Inferior parietal cortex (tissue), 1 donor: ENCODE measurements around the gene GPR89A.
"Not testable (repeated sequence)": the region's sequence is repeated elsewhere in the genome, so short reads cannot be mapped to it uniquely, and the experiment has no call there.

Experiments
- DNase-seq: peaks from one replicate; pipeline ENCODE4 v3.0.0-alpha.2; 2016; ENCODE audit errors: extremely low spot score

The GPR89A gene

DNA sequence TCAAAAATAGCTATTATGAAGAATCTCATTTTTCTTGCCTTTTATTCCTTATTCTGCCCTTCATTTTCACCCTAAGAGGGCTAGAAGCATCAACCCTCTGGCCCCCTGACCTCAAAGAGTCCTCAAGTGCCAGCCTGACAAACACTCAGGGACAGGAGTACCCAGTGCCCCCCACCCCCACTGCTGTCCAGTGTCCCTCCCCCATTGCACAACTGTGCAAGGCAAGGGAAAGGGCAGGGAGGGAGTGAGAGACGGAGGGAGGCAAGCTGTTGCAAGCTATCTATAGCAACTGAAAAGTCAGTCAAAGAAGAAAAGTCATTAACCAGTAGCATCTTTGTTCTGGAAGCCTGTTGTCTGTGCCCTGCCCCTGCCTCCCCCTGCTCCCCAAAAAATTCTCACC is 78.3 kb downstream of the GPR89A start:
- DNase-seq = not testable (repeated sequence)

- no peak for DNase-seq
Observed at GRCh38 chr1:145688328-145688727, 80.5 kb downstream of the GPR89A start.

- no peak for DNase-seq
Observed at GRCh38 chr1:145688924-145689323, 81.1 kb downstream of the GPR89A start.

- no peak for DNase-seq
Observed at GRCh38 chr1:145689922-145690321, 82.1 kb downstream of the GPR89A start.

DNA sequence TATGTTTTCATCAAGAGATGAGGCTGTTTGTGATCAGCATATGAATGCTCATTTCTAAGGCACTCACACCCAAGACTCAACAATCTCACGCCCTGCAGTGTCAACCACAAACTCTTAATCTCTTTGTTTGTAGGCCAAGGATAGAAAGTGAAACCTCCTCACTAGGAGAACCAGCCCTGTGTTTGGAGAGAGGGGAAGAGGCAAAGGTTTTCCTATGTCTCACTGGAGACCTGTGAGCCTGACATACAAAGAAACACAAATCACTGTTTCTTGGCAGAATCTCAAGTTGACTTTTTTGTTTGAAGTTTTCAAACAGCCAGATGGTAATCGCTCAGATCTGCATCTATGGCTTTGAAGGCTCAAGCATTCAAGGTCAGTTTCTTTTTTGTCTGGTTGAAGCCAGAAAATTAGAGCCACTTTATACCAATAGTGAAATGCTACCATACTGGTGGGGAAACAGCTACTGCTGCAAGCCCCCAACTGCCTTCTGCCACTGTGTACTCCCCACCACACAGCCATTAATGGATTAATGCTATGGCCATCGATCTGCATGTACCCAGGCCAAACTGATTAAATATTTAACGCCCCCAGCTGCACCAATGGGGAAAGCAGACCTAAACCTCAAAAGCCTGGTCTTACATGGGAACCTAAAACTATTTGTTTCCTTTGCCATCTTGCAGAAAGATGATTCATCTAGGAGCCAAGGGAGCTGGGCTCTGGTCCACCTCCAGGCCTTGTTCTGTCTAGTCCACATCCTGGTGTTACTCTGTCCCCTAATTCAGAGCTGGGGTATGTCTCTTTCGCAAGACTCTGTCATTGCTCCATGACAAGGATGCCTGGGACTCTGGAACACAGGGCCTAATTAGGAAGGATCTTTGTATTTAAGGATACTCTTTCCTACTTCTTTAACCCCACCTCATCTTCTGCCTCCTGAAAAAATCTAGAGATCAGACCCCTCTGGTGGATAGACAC is 83.1 kb downstream of the GPR89A start:
- DNase-seq = no peak

DNA sequence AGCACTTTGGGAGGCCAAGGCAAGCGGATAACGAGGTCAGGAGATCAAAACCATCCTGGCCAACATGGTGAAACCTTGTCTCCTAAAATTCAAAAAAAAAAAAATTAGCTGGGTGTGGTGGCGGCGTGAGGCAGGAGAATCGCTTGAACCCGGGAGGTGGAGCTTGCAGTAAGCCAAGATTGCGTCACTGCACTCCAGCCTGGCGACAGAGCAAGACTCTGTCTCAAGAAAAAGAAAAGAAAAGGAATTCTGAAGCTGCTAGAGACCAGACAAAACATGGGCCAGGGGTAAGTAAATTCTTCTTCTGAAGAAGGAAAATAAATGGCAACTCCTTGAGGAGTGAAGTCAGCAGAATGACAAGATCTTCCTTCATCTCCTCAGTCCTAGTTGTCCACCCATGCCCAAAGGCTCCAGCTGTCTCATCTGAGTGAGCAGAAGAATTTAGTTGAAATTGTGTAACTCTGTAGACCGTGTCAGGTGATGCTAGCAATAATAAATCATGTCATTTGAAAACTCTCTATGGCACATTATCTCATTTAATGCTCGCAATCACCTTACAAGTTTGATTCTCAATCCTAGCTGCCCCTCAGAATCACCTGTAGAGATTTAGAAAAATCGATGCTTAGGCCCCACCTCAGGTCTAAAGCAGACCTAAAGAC is 85.1 kb downstream of the GPR89A start:
- DNase-seq = no peak

DNA sequence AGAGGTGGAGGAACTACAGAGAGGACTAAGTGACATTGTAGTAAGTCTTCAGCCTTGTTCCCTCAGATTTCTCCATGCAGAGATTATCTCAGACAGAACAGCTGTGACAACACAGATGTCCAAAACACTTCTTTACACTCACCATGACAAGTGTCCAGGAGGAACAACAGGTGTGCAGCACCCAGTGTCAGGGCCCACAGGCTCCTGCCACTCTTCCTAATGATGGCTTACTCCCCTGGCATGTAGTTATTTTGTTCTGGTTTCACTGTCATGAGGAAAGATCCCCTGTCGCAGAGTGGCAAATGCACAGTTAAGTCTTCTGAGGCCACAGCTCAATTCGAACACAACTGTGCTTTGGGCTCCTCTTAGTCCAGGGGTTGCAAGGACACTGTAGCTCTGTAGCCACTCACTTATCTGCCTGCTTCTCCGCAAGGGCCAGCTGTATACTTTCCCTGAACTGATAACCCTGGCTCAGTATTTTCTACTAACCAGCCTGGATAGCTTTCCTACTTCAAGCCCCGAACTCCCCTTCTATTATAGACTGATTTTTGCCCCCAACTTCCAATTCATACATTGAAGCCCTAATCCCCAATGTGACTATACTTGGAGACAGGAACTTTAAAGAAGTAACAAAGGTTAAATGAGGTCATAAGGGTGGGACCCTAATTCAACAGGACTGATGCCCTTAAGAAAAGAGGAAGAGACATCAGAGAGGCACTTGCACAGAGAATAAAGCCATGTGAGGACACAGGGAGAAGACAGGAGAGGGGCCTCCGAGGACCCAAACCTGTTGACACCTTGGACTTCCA is 88.2 kb downstream of the GPR89A start:
- no peak for DNase-seq

DNA sequence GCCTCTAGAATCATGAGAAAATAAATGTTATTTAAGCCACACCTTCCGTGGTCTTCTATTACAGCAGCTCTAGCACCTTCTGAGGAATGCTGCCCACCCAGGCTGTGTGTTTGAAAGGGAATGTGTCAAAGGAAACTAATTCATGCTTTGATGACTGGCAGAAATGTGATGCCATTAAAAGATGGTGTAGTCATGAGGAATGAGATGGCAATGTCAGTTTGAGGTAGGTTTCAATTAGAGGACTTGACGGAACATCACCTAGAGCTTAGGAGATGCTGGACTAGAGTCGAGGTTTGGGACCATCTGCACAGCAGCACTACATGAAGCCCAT is 88.8 kb downstream of the GPR89A start:
- DNase-seq = no peak

- no peak for DNase-seq
Observed at GRCh38 chr1:145701306-145701862, 93.6 kb downstream of the GPR89A start.

GRCh38 chr1:145702052-145702451 is 94.3 kb downstream of the GPR89A start:
- no peak for DNase-seq

DNA sequence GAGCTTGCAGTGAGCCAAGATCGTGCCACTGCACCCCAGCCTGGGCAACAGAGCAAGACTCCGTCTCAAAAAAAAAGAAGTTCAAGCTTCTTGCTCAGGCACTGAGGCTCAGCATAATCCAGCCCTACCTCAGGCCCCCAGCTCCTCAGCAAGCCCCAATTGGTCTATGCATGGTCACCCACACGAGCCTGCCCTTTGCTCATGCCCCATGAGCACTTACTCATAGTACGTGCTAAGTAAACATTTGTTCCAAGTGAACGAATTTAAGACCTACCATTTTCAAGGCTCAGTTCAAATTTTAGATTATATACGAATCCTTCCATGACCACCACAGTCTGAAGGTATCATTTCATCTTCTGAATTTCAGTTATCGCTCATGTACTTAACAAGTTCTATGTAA is 95.0 kb downstream of the GPR89A start:
- no peak for DNase-seq

- no peak for DNase-seq
Observed at GRCh38 chr1:145705622-145706021, 97.8 kb downstream of the GPR89A start.

DNA sequence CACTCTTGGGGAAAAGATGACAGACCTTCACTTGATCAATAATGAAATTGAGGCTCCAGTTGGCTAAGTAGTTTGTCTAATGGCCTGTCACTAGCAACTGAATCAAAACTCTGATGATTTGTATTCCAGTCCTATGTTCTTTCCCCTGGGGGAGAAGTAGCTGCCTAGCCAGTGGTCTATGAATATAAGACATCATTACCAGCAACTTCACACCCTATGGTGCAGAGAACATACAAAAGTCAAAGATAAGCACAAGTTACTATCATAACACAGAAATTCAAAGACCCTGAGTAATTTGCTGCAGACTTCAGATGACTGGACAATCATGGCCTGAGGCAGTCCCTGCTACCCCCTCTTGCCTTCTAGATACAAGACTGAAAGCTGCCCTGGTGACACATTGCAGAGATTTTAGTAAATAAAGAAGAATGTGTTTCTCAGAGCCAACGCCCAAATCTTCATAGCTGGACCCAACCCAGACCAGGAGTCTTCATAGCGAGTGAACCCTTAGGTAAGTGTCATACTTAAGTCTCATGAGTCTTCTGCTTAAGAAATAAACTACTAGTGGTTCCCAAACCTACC is 98.4 kb downstream of the GPR89A start:
- DNase-seq = no peak

GRCh38 chr1:145707183-145707867 is 99.5 kb downstream of the GPR89A start, which contains the start of gene PDZK1:
Gene PDZK1, minus strand, starts transcription at chr1:145707368. Its CDS starts 19,347 bp downstream, at chr1:145688021.
- DNase-seq = no peak

- no peak for DNase-seq
Observed at GRCh38 chr1:145708063-145708462, 100.3 kb downstream of the GPR89A start.

DNA sequence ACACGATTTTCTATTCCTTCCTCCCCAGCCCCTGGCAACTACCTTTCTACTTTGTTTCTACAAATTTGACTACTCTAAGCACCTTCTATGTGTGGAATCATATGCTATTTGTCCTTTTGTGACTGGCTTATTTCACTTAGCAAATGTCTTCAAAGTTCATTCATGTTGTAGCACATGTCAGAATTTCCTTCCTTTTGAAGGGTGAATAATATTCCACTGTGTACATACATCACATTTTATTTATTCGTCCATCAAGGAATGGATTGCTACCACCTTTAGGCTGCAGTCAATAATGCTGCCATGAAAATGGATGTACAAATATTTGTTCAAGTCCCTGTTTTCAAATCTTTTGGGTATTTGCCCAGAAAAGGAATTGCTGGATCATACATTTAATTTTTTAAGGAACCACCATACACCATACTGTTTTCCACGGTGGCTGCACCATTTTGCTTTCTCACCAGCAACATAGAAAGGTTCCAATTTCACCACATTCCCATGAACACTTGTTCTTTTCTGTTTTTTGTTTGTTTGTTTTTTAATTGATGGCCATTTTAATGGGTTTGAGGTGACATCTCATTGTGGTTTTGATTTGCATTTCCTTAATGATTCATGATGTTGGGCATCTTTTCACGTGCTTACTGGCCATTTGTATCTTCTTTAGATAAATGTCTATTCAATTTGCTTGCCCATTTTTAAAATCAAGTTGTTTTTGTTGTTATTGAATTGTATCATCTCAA is 102.7 kb downstream of the GPR89A start:
- no peak for DNase-seq

DNA sequence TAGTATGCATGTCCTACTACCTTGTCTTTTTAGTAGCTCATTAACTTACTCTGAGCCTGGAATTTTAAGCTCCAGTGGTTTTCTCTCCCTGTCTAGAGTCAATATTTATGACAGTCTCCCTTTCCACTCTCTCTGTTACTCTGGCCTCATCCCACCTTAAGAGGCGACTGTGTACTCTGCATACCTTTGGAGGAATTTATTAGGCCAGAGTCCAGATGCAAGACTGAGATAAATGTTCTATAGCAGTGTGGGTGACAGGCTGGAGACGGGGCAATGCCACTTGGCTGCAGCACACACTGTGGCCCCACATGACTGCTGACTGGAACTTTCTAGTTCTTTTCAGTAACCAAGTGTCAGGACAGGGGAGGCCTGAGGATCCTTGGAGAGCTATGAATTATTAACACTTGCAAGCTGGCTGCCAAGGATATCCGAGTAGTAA is 103.4 kb downstream of the GPR89A start:
- DNase-seq = no peak

- DNase-seq = no peak
Observed at GRCh38 chr1:145714524-145715111, 106.8 kb downstream of the GPR89A start.

- no peak for DNase-seq
Observed at GRCh38 chr1:145716641-145717345, 109.0 kb downstream of the GPR89A start.
